NCI-H128 (cell line): ENCODE measurements around the gene PCDHA5.
"Not testable (repeated sequence)": the region's sequence is repeated elsewhere in the genome, so short reads cannot be mapped to it uniquely, and the experiment has no call there.

Experiments used
- DNase-seq: peaks from one replicate; lab custom pipeline; 2025; ENCODE audit not compliant: unreplicated experiment; lab: John Stamatoyannopoulos, UW

The PCDHA5 gene

GRCh38 chr5:140821375-140822280 lies at the start of gene PCDHA5:
PCDHA5 (plus strand) TSS chr5:140821613.
- no peak for DNase-seq

DNA sequence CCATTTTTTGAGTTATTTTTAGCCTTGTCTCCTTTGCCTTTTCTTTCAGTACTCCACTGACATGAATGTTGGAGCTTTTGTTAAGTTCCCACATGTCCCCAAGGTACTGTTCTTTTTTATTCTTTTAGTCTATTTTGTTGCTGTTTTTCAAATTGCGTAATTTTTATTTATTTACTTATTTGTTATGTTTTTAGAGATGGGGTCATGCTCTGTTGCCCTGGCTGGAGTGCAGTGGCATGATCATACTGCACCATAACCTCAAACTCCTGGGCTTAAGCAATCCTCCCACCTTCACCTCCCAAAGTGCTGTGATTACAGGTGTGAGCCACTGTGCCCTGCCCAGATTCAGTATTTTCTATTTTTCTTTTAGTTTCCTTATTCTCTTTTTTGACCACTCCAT lies 40.9 kb upstream of the PCDHA5 start:
- no peak for DNase-seq

DNA sequence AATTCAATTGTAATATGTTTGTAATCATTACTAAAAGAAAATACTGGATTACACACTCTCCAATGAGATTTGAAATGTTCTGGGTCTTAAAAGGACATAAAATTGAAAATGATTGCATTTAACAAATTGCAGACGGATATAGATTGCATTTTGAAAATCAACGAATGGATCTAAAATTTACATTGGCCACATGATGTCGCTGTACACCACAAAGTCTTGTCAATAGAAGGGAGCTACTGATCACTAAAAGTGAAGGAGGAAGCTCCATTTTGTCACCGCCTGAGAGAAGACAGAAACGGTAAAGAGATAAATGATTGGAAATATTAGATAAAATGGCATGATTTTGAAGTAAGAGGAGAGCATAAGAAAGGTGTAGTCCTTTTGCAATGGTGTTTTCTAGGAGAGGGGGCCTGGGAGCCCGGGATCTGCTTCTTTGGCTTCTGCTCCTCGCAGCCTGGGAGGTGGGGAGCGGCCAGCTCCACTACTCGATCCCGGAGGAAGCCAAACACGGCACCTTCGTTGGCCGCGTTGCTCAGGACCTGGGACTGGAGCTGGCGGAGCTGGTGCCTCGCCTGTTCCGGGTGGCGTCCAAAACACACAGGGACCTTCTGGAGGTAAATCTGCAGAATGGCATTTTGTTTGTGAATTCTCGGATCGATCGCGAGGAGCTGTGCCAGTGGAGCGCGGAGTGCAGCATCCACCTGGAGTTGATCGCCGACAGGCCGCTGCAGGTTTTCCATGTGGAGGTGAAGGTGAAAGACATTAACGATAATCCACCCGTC lies 35.3 kb upstream of the PCDHA5 start, which contains the start of gene PCDHA1:
Gene PCDHA1 (plus strand): TSS at position 236 of the 782 bp plus-strand sequence.
- DNase-seq: peak; percentile 0

GRCh38 chr5:140787422-140787821 lies 34.0 kb upstream of the PCDHA5 start:
- not testable (repeated sequence) for DNase-seq

DNA sequence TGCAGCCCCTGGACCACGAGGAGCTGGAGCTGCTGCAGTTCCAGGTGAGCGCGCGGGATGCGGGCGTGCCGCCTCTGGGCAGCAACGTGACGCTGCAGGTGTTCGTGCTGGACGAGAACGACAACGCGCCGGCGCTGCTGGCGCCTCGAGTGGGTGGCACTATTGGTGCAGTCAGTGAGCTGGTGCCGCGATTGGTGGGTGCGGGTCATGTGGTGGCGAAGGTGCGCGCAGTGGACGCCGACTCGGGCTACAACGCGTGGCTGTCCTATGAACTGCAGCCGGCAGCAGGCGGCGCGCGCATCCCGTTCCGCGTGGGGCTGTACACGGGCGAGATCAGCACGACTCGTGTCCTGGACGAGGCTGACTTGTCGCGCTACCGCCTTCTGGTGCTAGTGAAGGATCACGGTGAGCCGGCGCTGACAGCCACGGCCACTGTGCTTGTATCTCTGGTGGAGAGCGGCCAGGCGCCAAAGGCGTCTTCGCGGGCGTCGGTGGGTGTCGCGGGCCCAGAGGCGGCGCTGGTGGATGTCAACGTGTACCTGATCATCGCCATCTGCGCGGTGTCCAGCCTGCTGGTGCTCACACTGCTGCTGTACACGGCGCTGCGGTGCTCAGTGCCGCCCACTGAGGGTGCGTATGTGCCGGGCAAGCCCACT lies 33.4 kb upstream of the PCDHA5 start:
- not testable (repeated sequence) for DNase-seq

DNA sequence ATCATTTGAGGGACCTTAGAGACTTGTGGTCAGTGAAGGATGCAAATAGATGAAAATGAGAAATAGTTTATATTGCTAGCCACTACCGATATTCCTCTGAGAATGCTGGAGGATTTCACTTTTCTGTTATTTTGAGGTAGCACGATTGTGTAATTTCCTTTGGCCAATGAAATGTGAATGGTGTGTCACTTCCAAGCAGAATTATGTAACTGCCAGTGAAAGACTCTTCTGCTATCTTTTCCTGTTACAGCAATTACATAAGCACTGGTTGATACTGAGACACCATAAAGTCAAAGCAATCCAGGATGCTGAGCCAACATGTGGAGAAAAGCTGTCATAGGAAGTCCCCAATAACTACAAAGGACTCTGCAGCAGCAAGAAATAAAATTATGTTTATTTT lies 30.3 kb upstream of the PCDHA5 start:
- DNase-seq: no peak

- DNase-seq: peak; percentile 59
Observed at GRCh38 chr5:140794595-140795258, 26.7 kb upstream of the PCDHA5 start, which contains the start of gene PCDHA2. PCDHA2 (plus strand) TSS chr5:140794852.

DNA sequence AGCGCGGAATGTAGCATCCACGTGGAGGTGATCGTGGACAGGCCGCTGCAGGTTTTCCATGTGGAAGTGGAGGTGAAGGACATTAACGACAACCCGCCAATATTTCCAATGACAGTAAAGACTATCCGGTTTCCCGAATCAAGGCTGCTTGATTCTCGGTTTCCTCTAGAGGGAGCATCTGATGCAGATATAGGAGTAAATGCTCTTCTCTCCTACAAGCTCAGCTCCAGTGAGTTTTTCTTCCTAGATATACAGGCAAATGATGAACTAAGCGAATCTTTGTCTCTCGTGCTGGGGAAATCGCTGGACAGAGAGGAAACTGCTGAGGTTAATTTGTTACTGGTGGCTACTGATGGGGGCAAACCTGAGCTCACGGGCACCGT lies 26.2 kb upstream of the PCDHA5 start:
- peak; percentile 45 for DNase-seq

- not testable (repeated sequence) for DNase-seq
Observed at GRCh38 chr5:140796072-140796717, 25.2 kb upstream of the PCDHA5 start.

DNA sequence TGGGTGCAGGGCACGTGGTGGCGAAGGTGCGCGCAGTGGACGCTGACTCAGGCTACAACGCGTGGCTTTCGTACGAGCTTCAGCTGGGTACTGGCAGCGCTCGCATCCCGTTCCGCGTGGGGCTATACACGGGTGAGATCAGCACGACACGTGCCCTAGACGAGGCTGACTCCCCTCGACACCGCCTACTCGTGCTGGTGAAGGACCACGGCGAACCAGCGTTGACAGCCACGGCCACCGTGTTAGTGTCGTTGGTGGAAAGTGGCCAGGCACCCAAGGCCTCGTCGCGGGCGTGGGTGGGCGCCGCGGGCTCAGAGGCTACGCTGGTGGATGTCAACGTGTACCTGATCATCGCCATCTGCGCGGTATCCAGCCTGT lies 24.7 kb upstream of the PCDHA5 start:
- DNase-seq: no peak

DNA sequence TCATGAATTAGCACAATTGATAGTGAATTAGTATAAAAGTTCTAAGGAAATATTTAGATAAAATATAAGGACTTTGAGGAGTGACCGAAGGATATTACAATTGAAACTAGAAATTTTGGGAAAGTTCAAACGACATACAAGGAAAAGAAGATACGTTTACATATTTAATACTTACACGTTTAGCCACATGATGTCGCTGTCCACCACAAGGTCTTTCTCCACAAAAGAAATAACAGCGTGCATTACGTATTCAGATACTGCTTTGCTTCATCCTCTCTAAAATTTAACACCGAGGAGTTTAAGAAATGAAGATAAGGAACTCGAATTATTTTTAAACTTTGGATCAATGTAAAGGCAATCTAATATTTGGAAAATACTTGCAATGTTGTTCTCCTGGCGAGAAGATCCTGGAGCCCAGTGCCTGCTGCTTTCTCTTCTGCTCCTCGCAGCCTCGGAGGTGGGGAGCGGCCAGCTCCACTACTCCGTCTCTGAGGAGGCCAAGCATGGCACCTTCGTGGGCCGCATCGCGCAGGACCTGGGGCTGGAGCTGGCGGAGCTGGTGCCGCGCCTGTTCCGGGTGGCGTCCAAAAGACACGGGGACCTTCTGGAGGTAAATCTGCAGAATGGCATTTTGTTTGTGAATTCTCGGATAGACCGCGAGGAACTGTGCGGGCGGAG lies 20.5 kb upstream of the PCDHA5 start, which contains the start of gene PCDHA3:
Gene PCDHA3 (plus strand): TSS at position 242 of the 678 bp plus-strand sequence.
- DNase-seq: no peak

DNA sequence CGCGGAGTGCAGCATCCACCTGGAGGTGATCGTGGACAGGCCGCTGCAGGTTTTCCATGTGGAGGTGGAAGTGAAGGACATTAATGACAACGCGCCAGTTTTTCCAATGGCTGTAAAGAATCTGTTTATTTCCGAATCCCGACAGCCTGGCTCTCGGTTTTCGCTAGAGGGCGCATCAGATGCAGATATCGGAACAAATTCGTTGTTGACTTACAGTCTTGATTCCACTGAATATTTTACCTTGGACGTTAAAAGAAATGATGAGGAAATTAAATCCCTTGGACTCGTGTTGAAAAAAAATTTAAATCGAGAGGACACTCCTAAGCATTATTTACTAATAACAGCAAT lies 19.9 kb upstream of the PCDHA5 start:
- DNase-seq: no peak

GRCh38 chr5:140802381-140802780 lies 19.0 kb upstream of the PCDHA5 start:
- DNase-seq: not testable (repeated sequence)

DNA sequence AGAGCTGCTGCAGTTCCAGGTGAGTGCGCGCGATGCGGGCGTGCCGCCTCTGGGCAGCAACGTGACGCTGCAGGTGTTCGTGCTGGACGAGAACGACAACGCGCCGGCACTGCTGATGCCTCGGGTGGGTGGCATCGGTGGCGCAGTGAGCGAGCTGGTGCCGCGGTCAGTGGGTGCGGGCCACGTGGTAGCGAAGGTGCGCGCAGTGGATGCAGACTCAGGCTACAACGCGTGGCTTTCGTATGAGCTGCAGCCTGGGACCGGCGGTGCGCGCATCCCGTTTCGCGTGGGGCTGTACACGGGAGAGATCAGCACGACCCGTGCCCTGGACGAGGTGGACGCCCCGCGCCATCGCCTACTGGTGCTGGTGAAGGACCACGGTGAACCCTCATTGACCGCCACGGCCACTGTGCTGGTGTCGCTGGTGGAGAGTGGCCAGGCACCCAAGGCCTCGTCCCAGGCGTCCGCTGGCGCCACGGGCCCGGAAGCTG lies 18.6 kb upstream of the PCDHA5 start:
- DNase-seq: no peak

DNA sequence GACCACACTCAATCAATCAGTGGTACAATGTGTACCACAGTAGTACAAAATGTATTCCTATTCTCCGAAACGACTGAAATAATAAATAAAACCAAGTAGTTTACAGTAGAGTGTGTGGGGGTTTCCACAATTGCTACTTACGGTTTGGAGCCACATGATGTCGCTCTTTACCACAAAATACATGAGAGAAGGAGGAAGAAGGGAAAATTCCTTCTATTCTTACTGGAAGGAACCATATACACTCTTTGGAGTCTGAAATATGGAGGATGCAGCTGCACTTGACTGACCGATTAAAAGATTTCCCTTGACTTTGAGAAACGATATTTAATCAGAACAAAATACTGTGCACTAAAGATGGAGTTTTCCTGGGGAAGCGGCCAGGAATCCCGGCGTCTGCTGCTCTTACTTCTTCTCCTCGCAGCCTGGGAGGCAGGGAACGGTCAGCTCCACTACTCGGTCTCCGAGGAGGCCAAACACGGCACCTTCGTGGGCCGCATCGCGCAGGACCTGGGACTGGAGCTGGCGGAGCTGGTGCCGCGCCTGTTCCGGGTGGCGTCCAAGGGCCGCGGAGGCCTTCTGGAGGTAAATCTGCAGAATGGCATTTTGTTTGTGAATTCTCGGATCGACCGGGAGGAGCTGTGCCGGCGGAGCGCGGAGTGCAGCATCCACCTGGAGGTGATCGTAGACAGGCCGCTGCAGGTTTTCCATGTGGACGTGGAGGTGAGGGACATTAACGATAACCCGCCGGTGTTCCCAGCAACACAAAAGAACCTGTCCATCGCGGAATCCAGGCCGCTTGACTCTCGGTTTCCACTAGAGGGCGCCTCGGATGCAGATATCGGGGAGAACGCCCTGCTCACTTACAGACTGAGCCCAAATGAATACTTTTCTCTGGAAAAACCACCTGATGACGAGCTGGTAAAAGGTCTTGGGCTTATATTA lies 14.3 kb upstream of the PCDHA5 start, which contains the start of gene PCDHA4:
Gene PCDHA4 (plus strand): TSS at position 235 of the 942 bp plus-strand sequence.
- DNase-seq: no peak

DNA sequence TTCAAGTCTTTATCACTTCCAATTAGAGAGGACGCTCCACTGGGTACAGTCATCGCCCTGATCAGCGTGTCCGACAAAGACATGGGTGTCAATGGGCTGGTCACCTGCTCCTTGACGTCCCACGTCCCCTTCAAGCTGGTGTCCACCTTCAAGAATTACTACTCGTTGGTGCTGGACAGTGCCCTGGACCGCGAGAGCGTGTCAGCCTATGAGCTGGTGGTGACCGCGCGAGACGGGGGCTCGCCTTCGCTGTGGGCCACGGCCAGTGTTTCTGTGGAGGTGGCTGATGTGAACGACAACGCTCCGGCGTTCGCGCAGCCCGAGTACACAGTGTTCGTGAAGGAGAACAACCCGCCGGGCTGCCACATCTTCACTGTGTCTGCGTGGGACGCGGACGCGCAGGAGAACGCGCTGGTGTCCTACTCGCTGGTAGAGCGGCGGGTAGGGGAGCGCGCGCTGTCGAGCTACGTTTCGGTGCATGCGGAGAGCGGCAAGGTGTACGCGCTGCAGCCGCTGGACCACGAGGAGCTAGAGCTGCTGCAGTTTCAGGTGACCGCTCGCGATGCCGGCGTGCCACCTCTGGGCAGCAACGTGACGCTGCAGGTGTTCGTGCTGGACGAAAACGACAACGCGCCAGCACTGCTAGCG lies 13.0 kb upstream of the PCDHA5 start:
- DNase-seq: not testable (repeated sequence)

DNA sequence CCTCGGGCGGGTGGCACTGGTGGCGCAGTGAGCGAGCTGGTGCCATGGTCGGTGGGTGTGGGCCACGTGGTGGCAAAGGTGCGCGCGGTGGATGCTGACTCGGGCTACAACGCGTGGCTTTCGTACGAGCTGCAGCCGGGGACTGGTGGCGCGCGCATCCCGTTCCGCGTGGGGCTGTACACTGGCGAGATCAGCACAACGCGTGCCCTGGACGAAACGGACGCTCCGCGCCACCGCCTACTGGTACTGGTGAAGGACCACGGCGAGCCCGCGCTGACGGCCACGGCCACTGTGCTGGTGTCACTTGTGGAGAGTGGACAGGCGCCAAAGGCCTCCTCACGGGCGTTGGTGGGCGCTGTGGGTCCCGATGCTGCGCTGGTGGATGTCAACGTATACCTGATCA lies 12.5 kb upstream of the PCDHA5 start:
- no peak for DNase-seq

DNA sequence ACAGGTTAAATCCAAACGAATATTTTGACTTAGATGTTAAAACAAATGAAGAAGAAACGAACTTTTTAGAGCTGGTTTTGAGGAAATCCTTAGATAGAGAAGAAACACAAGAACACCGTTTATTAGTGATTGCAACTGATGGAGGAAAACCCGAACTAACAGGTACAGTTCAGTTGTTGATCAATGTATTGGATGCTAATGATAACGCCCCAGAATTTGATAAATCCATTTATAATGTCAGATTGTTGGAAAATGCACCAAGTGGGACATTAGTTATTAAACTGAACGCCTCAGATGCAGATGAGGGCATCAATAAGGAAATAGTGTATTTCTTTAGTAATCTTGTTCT lies 842 bp downstream of the PCDHA5 start:
- no peak for DNase-seq
